DOHH2 (cell line): ENCODE measurements around the gene HCAR2.

ENCODE experiments used
- EZH2phosphoT487 ChIP-seq: fragments of 200-600 bp; sonication (generic); IDR thresholded peaks from 2 replicates; pipeline ENCODE4 v1.6.1; 2017; ENCODE audit warnings: borderline replicate concordance, mild to moderate bottlenecking, antibody characterized with exemption, low read length, moderate library complexity, mixed read lengths
- TF ChIP-seq, protein P1 (sequence below): fragments of 200-600 bp; sonication (generic); IDR thresholded peaks from one replicate; pipeline ENCODE4 v1.5.1; 2014; ENCODE audit warnings: antibody characterized with exemption, mild to moderate bottlenecking, low read depth, low read length; ENCODE audit not compliant: poor library complexity, severe bottlenecking

DNA sequence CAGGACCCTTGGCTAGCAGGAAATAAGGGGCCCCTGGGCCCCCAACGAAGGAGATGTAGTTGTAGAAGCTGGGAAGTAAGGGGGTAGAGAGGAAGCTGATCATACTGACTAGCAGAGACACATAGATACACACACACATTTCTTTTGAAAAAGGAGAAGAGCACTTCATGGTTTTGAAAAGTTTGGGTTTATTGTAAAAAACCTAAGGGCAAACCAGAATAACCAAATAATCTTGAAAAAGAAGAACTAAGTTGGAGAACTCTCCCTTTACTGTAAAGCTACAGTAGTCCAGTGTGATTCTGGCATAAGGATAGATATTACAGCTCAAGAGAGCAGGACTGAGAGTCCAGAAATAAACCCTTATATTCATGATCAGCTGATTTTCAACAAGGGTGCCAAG lies 19.2 kb upstream of the HCAR2 start:
- TF ChIP-seq, protein P1, sequence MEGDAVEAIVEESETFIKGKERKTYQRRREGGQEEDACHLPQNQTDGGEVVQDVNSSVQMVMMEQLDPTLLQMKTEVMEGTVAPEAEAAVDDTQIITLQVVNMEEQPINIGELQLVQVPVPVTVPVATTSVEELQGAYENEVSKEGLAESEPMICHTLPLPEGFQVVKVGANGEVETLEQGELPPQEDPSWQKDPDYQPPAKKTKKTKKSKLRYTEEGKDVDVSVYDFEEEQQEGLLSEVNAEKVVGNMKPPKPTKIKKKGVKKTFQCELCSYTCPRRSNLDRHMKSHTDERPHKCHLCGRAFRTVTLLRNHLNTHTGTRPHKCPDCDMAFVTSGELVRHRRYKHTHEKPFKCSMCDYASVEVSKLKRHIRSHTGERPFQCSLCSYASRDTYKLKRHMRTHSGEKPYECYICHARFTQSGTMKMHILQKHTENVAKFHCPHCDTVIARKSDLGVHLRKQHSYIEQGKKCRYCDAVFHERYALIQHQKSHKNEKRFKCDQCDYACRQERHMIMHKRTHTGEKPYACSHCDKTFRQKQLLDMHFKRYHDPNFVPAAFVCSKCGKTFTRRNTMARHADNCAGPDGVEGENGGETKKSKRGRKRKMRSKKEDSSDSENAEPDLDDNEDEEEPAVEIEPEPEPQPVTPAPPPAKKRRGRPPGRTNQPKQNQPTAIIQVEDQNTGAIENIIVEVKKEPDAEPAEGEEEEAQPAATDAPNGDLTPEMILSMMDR, result no peak
- TF ChIP-seq EZH2phosphoT487, result no peak
